Aortic smooth muscle cell (primary cell): ENCODE data around the gene CCDC121. TPM values are rescaled to one million over a fixed set of nuclear protein-coding genes. Genes with fewer than 3 reads are reported as not detected.

ENCODE experiments used
- total RNA-seq: library from RNA; depleted of rRNA; stranded (reverse); fragments of >200 nt; gene quantifications from 2 replicates; pipeline ENCODE4 v1.2.3, GENCODE V29; 2014

The CCDC121 gene
- 1.8 and 3.2 TPM in 2 replicates for total RNA-seq

GRCh38 chr2:27628767-27629709, at the start of gene CCDC121, which contains the start of gene GPN1:
CCDC121 (minus strand) TSS chr2:27629012; CDS start chr2:27627799, 1,213 bp downstream.
GPN1 (plus strand) TSS chr2:27629050; CDS start chr2:27629059, 9 bp downstream.

GRCh38 chr2:27663285-27664153, 34.7 kb upstream of the CCDC121 start, which contains the start of the genes SLC4A1AP and SUPT7L:
SLC4A1AP (plus strand) TSS chr2:27663889; CDS start chr2:27663915, 26 bp downstream.
SUPT7L (minus strand) TSS chr2:27663614; CDS start chr2:27662192, 1,422 bp downstream.

GRCh38 chr2:27582695-27583389, 46.0 kb downstream of the CCDC121 start, which contains the start of gene ZNF512:
ZNF512 (plus strand) TSS chr2:27583042; CDS start chr2:27583113, 71 bp downstream.

Other genes with a start within 250 kb of the CCDC121 start
- 6.4 and 7.5 TPM in 2 replicates for gene ZNF513, start 248.3 kb downstream of the CCDC121 start, total RNA-seq
- gene PPM1G, start 219.4 kb downstream of the CCDC121 start, total RNA-seq: 76.8 and 107 TPM in 2 replicates
- 98.6 and 107 TPM in 2 replicates for gene NRBP1, start 200.4 kb downstream of the CCDC121 start, total RNA-seq
- gene KRTCAP3, start 186.6 kb downstream of the CCDC121 start, total RNA-seq: 0.13 and 0.37 TPM in 2 replicates
- 34.1 and 42.7 TPM in 2 replicates for gene IFT172, start 139.3 kb downstream of the CCDC121 start, total RNA-seq
- gene FNDC4, start 133.8 kb downstream of the CCDC121 start, total RNA-seq: 87.1 and 98.2 TPM in 2 replicates
- 22.0 and 22.6 TPM in 2 replicates for gene GCKR, start 132.2 kb downstream of the CCDC121 start, total RNA-seq
- 16.6 and 24.7 TPM in 2 replicates for gene ZNF512, start 46.0 kb downstream of the CCDC121 start, total RNA-seq
- 27.9 and 31.9 TPM in 2 replicates for gene GPN1, start within 50 bp of the CCDC121 start, total RNA-seq
- gene SUPT7L, start 34.6 kb upstream of the CCDC121 start, total RNA-seq: 15.1 and 17.8 TPM in 2 replicates
- 32.5 and 35.3 TPM in 2 replicates for gene SLC4A1AP, start 34.9 kb upstream of the CCDC121 start, total RNA-seq
- 61.4 and 71.4 TPM in 2 replicates for gene MRPL33, start 142.7 kb upstream of the CCDC121 start, total RNA-seq